Hepatic stellate cell (primary cell): ENCODE measurements around the gene PTPN6.

Source experiments
- DNase-seq: peaks from one replicate; pipeline ENCODE4 v3.0.0; 2011; ENCODE audit warnings: low spot score

PTPN6 gene

DNA sequence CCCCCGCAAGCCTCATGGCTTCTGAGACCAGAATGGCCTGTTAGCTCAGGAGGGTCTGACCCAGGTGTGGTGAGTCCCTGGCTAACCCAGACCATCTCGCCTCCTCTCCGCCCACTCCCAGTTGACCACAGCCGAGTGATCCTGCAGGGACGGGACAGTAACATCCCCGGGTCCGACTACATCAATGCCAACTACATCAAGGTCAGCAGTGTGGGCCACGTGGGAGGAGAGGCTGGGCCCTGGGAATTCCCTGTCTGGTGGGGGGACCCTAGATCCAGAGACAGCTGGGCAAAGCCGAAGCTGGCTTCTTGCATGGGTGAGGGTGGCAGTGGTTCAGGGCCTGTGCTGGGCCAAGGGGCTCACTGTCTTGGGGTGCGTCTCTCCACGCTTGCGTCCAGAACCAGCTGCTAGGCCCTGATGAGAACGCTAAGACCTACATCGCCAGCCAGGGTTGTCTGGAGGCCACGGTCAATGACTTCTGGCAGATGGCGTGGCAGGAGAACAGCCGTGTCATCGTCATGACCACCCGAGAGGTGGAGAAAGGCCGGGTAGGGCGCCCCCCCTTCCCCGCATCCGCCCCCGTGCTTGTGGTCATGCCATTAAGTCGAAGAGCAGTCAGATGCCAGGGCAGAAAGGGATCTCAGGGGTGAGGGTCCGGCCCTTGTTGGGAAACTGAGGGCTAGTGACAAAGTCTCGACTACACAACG is 5.0 kb downstream of the PTPN6 start:
- no peak for DNase-seq

DNA sequence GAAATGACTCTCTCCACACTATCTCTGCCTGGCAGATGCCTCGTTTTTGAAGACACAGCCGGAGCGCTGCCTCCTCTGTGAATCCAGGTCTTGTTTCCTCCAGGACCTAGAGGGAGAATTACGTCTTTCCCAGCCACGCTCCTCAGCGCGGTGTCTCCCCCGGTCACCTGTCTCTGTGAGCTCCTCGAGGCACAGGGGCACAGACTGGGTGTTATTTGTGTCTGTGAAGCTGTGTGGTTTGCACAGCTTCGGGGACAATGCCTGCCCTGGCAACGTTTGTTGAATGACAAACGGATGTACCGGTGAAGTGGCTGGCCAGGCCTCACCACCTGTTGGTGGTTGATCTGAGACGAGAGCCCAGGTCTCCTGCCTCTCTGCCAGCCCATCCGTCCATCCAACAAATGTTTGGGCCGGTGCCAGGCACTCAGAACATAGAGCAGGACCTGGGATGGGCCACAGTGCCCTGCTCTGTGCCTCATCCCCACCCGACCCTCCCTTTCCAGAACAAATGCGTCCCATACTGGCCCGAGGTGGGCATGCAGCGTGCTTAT is 6.1 kb downstream of the PTPN6 start:
- DNase-seq = no peak

DNA sequence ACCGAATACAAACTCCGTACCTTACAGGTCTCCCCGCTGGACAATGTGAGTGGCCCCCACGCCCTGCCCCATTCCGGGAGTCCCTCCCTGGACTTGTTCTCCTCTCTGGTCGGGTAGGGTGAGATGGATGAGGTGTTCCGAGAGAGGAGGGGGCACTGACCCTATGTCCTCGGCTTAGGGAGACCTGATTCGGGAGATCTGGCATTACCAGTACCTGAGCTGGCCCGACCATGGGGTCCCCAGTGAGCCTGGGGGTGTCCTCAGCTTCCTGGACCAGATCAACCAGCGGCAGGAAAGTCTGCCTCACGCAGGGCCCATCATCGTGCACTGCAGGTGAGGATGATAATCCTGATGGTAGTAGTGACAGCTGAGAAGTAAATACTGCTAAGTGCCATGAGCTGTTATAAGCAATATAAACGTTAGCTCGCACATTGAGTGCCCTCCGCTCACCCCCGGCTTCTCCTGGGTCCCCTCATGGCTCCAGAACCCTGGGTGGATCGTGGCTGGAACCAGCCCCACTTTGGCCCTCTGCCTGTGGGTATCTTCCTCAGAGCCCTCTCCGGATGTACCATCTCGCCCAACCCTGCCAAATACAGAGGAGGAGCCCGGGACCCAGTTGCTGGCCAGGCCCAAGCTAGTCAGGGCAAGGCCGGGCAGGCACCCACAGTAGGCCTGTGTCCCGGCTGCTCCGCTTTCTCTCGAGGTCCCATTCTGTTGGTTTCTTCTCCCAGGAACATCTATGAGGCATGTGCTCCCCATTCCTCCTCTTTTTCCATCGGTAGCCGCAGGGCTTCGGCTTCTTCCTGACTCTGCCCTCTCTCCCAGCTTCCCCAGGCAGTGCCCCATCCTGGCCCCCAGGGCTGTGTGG is 6.8 kb downstream of the PTPN6 start:
- DNase-seq = no peak

DNA sequence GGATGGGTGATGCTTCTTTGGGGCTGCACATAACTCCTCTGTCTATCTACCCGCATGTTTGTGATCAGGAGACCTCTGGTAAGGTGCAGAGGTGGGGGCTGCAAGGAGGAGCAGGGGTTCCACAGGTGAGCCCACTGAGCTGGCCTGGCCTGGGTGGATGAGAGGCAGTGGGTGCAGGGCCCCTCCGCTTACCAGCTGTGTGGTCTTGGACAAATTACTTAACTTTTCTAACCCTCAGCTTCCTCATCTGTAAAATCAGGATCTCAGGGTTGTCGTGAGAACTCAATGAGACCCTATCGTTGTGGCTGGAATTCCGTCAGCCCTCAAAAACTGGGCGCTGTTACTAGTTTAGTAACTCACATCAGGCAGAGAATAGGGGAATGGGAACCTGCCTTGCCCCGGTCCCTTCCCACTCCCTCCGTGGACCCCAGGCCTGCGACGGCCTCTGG is 7.5 kb downstream of the PTPN6 start:
- DNase-seq = no peak

DNA sequence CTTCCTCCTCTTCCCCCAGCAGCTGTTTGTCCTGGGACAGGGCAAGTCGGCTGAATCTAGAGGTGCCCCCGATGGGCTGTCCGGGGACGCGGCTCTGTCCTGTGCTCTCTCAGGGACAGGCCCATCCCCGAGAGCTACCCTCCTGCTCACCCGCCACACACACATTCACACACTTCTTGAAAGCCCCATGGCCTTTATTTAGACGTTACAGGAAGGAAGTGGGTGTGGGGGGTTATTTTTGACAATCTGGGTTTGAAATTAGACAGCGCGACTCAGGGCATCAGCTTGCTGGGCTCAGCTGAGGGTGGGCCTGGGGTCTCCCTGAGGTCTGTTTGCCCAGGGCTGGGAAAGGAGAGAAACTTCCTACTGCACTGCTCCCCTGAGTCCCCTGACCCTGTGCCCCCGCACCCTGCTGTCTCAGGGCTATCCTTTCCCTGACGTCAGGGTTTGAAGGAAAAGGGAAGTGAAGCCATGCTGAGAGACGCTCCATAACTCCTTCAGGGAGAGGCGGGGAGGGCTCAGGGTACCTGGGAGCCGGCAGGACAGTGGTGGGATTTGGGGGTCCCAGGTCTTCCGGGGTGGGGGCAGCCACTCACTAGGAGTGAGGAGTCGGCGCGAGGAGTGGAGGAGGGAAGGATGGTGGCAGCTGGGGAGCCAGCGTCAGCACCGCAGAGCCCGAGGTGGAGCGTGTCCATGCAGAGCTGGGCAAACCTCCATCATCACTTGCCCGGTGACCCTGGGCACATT is 8.1 kb downstream of the PTPN6 start:
- DNase-seq = peak; percentile 8

DNA sequence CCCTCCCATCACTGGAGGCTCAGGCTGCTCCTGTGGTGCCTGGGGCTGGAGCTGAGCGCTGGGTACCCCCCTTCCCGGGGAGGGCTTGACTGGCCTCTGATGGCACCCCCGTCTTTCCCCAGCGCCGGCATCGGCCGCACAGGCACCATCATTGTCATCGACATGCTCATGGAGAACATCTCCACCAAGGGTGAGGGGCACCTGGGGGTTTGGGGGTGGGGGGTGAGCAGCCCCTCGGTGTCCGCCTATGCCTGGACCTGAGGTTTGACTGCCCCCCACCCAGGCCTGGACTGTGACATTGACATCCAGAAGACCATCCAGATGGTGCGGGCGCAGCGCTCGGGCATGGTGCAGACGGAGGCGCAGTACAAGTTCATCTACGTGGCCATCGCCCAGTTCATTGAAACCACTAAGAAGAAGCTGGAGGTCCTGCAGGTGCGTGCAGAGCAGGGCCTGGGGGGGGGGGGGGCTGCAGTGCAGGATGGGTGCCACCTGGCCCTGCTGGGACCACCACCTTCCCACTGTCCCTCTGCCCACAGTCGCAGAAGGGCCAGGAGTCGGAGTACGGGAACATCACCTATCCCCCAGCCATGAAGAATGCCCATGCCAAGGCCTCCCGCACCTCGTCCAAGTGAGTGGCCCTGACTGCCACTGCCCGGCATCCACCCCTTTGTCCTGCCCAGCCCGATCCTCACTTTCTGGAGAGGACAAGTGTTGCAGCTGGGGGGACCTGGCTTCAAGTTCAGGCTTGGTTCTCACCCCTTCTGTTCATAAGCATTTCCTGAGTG is 8.8 kb downstream of the PTPN6 start:
- peak; percentile 3 for DNase-seq

DNA sequence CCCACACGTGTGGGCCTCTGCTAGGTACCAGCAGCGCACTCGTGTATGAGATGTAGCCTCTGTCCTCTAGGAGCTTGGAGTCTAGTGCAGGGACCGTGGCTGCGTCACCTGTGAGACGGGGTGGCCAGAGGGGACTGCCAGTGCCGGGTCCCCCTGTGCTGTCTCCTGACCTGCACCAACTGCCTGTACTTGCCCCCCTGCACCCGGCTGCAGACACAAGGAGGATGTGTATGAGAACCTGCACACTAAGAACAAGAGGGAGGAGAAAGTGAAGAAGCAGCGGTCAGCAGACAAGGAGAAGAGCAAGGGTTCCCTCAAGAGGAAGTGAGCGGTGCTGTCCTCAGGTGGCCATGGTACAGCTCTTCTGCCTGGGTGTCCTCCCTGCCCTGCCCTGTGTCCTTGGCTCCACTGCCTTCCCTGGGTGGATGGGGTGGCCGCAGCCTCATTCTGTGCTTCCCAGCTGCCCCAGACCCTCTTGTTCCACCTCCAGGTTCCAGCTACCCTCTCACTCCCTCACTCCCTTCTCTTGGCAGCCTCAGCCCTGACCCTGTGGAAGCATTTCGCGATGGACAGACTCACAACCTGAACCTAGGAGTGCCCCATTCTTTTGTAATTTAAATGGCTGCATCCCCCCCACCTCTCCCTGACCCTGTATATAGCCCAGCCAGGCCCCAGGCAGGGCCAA is 9.6 kb downstream of the PTPN6 start:
- DNase-seq = peak; percentile 23

DNA sequence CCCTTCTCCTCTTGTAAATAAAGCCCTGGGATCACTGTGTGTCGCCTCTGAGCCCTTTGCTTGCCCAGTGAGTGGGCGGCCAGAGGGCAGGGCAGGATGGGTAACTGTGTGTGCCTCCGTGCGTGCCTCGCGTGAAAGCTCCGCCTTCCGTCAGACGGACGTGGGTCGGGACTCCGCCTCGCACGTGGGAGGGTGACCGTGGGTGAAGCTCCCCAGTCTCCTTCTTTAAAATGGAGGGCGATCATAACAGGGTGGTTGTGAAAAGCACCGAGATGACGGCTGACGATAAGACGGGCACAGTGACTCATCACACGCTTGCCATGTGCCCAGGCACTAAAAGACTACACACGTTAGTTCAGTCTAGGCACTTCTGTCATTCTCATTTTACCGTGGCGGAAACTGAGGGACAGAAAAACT is 10.1 kb downstream of the PTPN6 start:
- DNase-seq = peak; percentile 23

DNA sequence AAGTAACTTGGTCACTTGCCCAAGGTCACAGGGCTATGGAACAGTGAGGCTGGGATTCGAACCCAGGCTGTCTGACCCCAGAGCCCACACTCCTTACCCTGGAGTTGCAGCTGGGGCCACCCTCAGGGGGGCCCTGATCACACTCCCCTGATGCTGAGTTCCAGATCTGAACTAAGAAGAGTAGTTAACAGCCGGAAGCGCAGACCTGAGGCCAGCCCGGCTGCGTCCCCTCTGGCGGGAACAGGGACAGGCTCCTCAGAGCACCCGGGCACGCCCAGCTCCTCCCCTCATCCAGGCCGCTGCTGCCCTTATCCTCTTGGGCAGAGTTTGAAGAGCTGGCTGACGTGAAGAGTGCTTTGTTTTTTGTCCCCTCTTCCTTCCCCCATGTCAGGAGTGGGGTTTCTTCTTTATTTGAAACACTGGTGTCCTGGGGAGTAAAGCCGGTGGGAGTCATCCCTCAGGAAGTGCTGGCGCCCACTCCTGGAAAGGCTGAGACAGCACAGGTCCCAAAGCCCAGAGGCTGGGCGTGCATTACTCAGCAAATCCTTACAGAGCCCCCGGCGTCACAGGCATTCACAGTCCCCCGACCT is 10.6 kb downstream of the PTPN6 start:
- DNase-seq = peak; percentile 83

DNA sequence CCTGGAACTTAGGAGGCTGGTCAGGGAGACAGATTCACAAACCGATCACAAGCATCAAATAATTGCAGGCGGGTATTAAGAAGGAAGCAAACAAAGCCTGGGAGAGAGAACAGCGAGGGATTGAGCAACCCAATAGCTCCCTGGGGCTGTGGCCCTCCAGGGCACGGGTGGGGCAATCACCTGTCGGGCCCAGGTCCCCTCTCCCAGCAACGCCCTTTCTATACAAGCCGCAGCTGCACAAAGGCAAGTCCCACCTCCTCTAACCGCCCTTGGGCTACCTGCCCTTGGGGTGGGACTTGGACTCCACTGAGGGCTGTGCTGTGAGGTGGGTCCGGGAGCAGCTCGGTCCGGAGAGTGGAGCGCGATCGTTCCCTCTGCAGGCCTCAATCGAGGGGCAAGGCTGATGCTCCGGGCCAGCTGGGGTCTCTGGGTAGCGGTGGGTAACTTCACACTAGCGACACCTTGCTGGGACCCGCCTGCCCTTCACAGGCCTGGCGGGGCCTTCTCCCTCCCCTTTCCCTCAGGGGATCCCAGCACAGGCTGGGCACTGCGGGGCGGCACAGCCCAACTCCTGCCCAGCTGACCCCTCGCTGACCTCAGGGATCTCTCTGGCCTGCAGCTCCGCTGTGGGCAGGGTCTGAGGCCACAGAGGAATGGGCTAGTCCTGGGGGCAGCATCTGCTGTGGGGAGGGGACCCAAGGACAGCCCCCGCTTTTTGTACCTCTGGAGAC is 11.3 kb downstream of the PTPN6 start:
- no peak for DNase-seq

DNA sequence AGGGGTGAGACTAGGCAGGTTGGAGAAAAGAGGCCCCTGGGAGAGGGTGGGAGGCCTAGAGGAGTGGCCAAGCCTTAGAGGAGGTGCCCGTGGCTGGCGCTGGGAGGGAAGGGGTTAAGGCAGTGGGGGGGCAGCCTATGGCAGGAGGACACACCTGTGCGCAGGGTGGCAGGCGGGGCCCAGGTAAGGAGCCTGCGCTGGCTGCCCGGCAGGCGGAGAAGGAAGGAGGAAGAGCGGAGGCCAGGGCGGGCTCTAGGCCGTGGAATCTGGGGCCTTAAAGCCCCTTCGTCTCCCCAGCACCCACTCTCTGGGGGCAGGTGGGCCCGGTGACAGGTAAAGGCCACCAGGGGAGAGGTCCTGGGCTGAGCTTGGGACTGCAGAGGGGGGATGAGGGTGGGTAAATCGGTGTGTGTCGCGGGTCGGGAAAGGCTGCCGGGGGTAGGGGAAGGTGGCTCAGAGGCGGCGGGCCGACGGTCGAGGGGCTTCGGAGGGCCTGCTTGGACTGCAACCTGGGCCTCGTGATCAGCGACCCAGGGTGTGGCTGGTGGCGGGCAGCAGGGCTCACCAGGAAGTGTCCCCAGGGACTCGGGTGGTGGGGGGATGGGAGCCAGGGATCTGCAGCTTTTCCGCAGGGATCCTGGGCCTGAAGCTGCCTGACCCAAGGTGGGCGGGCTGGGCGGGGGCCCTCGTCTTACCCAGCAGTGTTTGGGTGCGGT is 12.0 kb downstream of the PTPN6 start:
- no peak for DNase-seq

DNA sequence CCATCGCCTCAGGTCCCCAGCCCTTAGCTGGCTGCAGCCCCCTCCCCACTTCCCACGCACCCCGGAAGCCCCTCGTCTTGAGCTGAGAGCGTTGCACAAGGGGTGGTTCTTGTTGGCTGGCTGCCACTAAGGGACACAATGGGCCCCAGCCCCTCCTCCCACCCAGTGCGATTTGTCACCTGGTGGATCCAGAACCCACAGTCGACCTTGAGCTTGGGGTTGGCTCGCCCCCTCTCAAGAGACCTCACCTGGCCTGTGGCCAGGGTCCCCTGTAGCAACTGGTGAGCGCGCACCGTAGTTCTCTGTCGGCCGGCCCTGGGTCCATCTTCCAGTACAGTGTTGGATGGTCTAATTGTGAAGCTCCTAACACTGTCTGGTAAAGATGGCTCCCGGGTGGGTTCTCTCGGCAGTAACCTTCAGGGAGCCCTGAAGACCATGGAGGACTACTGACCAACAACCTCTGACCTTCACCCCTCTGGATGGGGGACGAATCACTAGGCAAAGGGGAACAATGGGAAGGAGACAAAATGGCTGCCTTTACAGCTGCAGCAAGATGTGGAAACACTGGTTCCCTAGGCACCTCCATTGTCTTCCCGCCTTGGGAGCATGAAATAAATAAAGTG is 12.7 kb downstream of the PTPN6 start:
- DNase-seq = no peak

DNA sequence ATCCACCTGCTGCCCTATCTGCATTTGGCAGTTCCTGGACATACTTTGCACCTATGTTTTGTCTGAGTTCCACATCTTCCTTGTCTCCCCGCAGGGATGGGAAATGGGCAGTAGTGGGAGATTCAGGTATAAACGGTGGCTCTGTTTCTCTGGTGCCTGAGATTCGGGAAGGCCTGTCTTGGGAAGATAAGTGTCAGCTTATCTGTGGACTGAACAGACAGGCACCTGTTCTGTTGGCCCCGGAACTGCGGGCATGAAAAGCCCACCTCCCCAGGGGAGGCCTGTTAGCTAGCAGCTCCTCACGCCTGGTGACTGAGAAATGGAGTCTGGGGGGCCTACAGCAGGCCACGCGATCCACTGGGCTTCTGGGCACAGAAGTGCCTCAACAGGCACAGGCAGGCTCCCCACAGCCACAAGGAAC is 13.5 kb downstream of the PTPN6 start:
- DNase-seq = no peak

DNA sequence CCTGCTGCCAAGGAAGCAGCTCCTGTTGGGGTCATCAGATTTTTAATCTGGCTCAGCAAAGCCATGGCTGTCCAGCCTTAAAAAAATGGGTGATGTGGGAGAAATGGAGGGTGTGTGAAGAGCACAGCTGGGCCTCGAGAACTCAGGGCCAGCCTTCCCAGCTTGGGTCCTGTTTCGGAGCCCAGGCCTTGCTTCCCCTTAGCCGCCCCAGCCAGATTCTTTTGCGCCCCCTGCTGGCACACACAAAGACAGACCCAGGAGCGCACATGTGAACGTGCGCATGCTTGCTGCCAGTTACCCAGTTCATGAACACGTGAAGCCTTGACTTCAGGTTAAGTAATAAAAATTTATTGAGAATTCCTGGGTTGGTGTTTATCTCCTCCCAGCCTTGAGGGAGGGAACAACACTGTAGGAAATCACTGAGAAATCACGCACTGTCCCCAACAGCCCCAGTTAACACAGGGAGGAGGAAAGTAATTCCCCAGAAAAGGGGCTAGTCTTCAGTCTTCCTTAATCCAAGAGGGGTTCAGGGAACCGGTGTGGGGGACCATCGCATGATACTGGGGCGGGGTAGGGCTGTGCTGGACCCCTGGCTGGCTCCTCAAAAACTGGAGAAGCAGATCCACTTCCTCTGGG is 14.0 kb downstream of the PTPN6 start:
- DNase-seq = peak; percentile 90

DNA sequence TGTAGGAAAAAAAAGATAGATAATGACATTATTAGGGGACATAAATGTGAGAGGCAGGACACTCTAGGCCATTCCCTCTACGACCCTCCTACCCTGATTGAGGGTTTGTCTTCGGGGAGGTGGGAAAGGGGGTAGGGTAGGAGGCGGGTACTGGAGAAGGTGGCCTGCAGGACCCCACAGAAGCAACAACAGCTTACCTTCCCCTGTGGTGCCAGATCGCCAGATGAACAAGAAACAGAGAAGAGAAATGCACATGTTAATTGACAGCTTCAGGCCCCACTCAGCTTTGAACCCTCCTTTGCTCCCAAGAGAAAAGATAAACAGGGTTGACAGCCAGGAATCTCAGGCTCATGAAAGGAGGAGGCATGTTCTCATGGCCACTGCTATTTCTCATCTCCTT is 14.6 kb downstream of the PTPN6 start:
- peak; percentile 6 for DNase-seq

DNA sequence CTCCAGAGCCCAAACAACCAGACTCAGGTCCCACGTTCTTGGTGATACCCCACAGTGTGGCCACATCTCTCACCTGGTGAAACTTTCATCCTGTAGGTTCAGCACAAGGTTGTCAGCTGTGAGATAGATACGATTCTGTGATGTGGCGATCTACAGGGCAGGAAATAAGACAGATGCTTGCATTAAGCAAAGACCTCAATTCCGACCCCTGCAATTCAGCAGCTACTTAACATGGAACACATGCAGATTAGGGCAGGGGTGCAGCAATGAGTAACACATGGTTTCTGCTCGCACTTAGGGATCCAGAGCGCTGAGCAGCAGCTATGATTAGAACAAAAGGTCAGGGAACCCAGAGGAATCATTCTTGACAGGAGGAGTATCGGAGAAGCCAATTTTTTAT is 15.2 kb downstream of the PTPN6 start:
- no peak for DNase-seq

DNA sequence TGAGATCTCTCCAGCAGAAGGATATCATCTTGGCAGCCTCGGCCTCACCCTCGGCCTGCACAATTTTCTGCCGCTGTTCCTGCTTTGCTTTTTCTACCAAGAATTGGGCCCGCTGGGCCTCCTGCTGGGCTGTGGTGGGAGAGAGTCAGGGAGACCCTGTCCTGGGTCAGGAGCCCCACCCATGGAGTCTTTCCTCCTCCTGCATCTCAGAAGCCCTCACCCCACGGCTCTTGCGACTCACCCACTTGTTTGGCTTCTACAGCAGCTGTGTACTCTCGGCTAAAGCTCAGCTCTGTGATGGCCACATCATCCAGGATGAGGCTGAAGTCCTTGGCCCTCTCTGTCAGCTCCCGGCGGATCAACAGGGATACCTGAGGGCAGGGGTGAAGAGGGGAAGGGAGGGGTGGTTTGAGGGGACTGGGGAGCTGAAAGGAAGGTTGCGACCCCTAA is 16.5 kb downstream of the PTPN6 start:
- no peak for DNase-seq

DNA sequence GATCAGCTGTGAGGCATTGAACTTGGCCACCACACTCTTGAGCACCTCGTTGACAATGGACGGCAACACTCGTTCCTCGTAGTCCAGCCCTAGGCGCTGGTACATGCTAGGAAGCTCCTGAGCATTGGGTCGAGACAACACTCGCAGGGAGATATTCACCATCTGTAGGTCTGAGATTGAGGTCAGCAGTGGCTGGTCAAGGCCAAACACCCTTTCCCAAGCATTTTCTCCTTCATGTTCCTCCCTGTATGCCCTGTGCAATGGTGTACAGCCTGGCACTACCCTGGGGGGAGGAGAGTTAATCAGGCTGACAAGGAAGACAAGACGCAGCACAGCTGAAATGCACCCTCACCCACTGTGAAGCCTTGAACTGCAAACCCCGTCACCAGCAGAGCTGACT is 17.3 kb downstream of the PTPN6 start:
- DNase-seq = no peak
